ENCODE results near the gene CAPN3.

DNA sequence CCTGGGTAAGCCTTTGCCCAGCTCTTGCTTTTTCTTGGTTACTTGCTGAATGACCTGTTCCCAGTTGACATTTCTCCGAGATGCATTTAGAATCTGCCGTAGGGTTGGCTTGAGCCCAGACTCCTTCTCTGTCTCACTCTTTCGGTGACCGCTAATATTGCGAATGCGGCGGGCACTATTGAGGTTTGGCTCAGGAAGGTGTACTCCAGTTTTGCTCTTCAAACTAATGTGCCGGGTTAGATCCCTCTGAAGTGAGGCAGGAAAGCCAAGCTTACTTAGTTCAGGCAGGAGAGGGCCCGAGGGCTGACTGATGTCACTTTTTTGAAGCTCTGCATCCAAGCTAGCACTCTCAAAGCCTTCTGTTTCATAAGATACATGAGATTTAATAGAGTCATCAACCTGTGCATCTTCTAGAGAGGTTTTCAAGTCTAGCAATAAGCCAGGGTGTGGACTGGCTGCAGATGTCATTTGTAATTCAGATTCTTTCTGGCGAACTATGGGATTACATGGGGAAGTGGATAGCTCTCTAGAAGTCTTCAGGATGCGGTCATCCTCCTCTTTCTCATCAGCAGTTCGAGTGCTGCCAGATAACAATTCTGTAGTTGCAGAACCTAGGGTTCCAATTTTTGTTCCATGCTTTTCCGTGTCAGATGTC, 90.6 kb downstream of the CAPN3 start:
- TF ChIP-seq, protein P1, sequence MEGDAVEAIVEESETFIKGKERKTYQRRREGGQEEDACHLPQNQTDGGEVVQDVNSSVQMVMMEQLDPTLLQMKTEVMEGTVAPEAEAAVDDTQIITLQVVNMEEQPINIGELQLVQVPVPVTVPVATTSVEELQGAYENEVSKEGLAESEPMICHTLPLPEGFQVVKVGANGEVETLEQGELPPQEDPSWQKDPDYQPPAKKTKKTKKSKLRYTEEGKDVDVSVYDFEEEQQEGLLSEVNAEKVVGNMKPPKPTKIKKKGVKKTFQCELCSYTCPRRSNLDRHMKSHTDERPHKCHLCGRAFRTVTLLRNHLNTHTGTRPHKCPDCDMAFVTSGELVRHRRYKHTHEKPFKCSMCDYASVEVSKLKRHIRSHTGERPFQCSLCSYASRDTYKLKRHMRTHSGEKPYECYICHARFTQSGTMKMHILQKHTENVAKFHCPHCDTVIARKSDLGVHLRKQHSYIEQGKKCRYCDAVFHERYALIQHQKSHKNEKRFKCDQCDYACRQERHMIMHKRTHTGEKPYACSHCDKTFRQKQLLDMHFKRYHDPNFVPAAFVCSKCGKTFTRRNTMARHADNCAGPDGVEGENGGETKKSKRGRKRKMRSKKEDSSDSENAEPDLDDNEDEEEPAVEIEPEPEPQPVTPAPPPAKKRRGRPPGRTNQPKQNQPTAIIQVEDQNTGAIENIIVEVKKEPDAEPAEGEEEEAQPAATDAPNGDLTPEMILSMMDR (conservative IDR thresholded peaks at IDR 0.05), result no peak
- TF ChIP-seq ZFX (IDR thresholded peaks at IDR 0.05), result no peak

Data from C4-2B (cell line).